PC-9 (cell line): ENCODE measurements around the gene FAM181B. TPM values are rescaled to one million over a fixed set of nuclear protein-coding genes. Genes with fewer than 3 reads are reported as not detected.

Source experiments
- BruUV-seq: library from RNA; stranded (reverse); fragments of 400-500 nt; replicated peaks from 2 replicates; lab custom pipeline; 2021; lab: Mats Ljungman, UMichigan
- CTCF ChIA-PET: fragments of 300-600 bp; sonication (Branson Sonifier 250); formaldehyde crosslinking; loops from one replicate; lab custom pipeline; 2022; ENCODE audit warnings: antibody characterized with exemption; lab: Charles Lee
- POLR2A ChIA-PET: fragments of 300-600 bp; sonication (Branson Sonifier 250); formaldehyde crosslinking; loops from one replicate; lab custom pipeline; 2022; ENCODE audit warnings: antibody characterized with exemption; ENCODE audit not compliant: unreplicated experiment; lab: Charles Lee
- DNase-seq, 2 experiments: peaks; one replicate each; pipeline versions ENCODE4 v3.0.0 to v3.0.0-alpha.2; 2015 to 2022; ENCODE audit warnings: mixed read lengths in 1 of 2
- H2AFZ ChIP-seq: fragments of 200-600 bp; sonication (generic); 2 replicates; pipeline ENCODE4 v1.8.1; 2017; ENCODE audit warnings: antibody characterized with exemption
- H3F3A ChIP-seq: fragments of 200-600 bp; sonication (generic); 2 replicates; pipeline ENCODE4 v1.8.1; 2017; ENCODE audit warnings: antibody characterized with exemption, mild to moderate bottlenecking, low read depth; ENCODE audit not compliant: insufficient read depth
- H3K27ac ChIP-seq: fragments of 200-600 bp; sonication (generic); 2 replicates; pipeline ENCODE4 v1.6.1; 2016; ENCODE audit warnings: mixed run types
- H3K27me3 ChIP-seq: fragments of 200-600 bp; sonication (generic); 2 replicates; pipeline ENCODE4 v1.6.1; 2016; ENCODE audit warnings: low read depth, mixed run types; ENCODE audit not compliant: insufficient read depth
- H3K36me3 ChIP-seq: fragments of 200-600 bp; sonication (generic); 2 replicates; pipeline ENCODE4 v1.6.1; 2016; ENCODE audit warnings: low read depth, mixed run types
- H3K4me1 ChIP-seq: fragments of 200-600 bp; sonication (generic); replicated peaks from 2 replicates; pipeline ENCODE4 v1.6.1; 2016; ENCODE audit warnings: mixed run types; ENCODE audit not compliant: insufficient read depth
- H3K4me2 ChIP-seq: fragments of 200-600 bp; sonication (generic); 2 replicates; pipeline ENCODE4 v1.6.1; 2017; ENCODE audit warnings: mixed run types
- H3K4me3 ChIP-seq: fragments of 200-600 bp; sonication (generic); 2 replicates; pipeline ENCODE4 v1.6.1; 2016; ENCODE audit warnings: mixed run types
- H3K79me2 ChIP-seq: fragments of 200-600 bp; sonication (generic); 2 replicates; pipeline ENCODE4 v1.6.1; 2017; ENCODE audit warnings: low read depth, mixed run types
- H3K9me2 ChIP-seq: fragments of 200-600 bp; sonication (generic); 2 replicates; pipeline ENCODE4 v1.8.1; 2017; ENCODE audit warnings: mild to moderate bottlenecking; ENCODE audit not compliant: insufficient read depth
- H3K9me3 ChIP-seq: fragments of 200-600 bp; sonication (generic); 2 replicates; pipeline ENCODE4 v1.8.1; 2016; ENCODE audit warnings: low read depth; ENCODE audit not compliant: insufficient read depth
- H4K20me1 ChIP-seq: fragments of 200-600 bp; sonication (generic); 2 replicates; pipeline ENCODE4 v1.8.1; 2017; ENCODE audit not compliant: insufficient read depth
- CTCF ChIP-seq: fragments of 200-600 bp; sonication (generic); conservative IDR thresholded peaks from 2 replicates; pipeline ENCODE4 v1.6.1; 2017; ENCODE audit warnings: mixed run types, antibody characterized with exemption, mild to moderate bottlenecking, moderate library complexity
- EZH2 ChIP-seq: fragments of 200-600 bp; sonication (generic); IDR thresholded peaks from 2 replicates; pipeline ENCODE4 v1.8.0; 2017; ENCODE audit warnings: antibody characterized with exemption, low read depth
- intact Hi-C: fragments of 100-400 bp; cut with micrococcal nuclease; formaldehyde crosslinking; loops from one replicate; pipeline ENCODE4 v1.10.0; 2022; ENCODE audit not compliant: unreplicated experiment
- total RNA-seq: library from RNA; stranded (reverse); gene quantifications from 2 replicates; pipeline ENCODE4 v1.2.3, GENCODE V29; 2021

Gene FAM181B
- total RNA-seq, 1 experiment from 2014 or later = not detected

- no peaks in the 10 kb centered on the region for H3K36me3 ChIP-seq
- H3K9me3 ChIP-seq = no peaks in the 10 kb centered on the region
- no peak overlapping the region for H3K4me2 ChIP-seq
- peaks cover 7% of the 10 kb centered on the region; the same call in 1 of the 2 replicates for H3K27me3 ChIP-seq
- no peak for TF ChIP-seq EZH2
- peak; percentile 92 for TF ChIP-seq CTCF
- no peak overlapping the region for H3K27ac ChIP-seq
- no peak overlapping the region for H2AFZ ChIP-seq
- ChIA-PET POLR2A (no interaction called here), CTCF (no interaction called here)
- intact Hi-C loops = loop anchor here (1.0 to 5.0 kb wide), 5 partner anchors 146 to 1098 kb away; partner anchors contain the start of genes DDIAS, PCF11 and PRCP
- H4K20me1 ChIP-seq = no peaks in the 10 kb centered on the region
- H3K79me2 ChIP-seq = no peaks in the 10 kb centered on the region
- BruUV-seq = no TSS peak
- H3K4me3 ChIP-seq = no peak overlapping the region
- DNase-seq = peak; percentile 32 to 53
- H3K4me1 ChIP-seq = no peaks in the 10 kb centered on the region
- H3F3A ChIP-seq = no peaks in the 10 kb centered on the region
- no peaks in the 10 kb centered on the region; the same call in 1 of the 2 replicates for H3K9me2 ChIP-seq
Measured at GRCh38 chr11:82718307-82718706, 15.4 kb downstream of the FAM181B start.

- no peaks in the 10 kb centered on the region for H3K9me3 ChIP-seq
- H3K9me2 ChIP-seq = no peaks in the 10 kb centered on the region
- intact Hi-C loops = loop anchor here (5.0 kb wide), 2 partner anchors 443 to 538 kb away; partner anchors contain the start of gene PCF11
- H3K79me2 ChIP-seq = no peaks in the 10 kb centered on the region
- peaks cover 19% of the 10 kb centered on the region; the same call in 1 of the 2 replicates for H3K27me3 ChIP-seq
- CTCF ChIA-PET = interaction anchor here (0.6 kb wide), 1 partner anchor 543 kb away, joined by 3 read pairs; no protein-coding TSS in a partner anchor
- BruUV-seq = no TSS peak
- TF ChIP-seq CTCF = no peak
- TF ChIP-seq EZH2 = no peak
- H3K4me3 ChIP-seq = no peak overlapping the region
- peak in 1 of 2 experiments; percentile 17 for DNase-seq
- H3K4me2 ChIP-seq = no peak overlapping the region
- H3K27ac ChIP-seq = no peak overlapping the region
- H3K36me3 ChIP-seq = no peaks in the 10 kb centered on the region
- H3K4me1 ChIP-seq = no peaks in the 10 kb centered on the region
- no peak overlapping the region for H2AFZ ChIP-seq
- no peaks in the 10 kb centered on the region for H4K20me1 ChIP-seq
- H3F3A ChIP-seq = no peaks in the 10 kb centered on the region
- POLR2A ChIA-PET = no interaction called here
Measured at GRCh38 chr11:82714346-82715174, 19.1 kb downstream of the FAM181B start.

GRCh38 chr11:82711648-82712047 is 22.0 kb downstream of the FAM181B start:
- H3K79me2 ChIP-seq = no peaks in the 10 kb centered on the region
- H3F3A ChIP-seq = no peaks in the 10 kb centered on the region
- intact Hi-C loops = no loop called here
- H3K9me3 ChIP-seq = no peaks in the 10 kb centered on the region
- no TSS peak for BruUV-seq
- H3K4me1 ChIP-seq = no peaks in the 10 kb centered on the region
- no peak overlapping the region for H3K4me3 ChIP-seq
- POLR2A ChIA-PET = no interaction called here
- H3K4me2 ChIP-seq = no peak overlapping the region
- TF ChIP-seq CTCF (no peak), EZH2 (no peak)
- no peak for DNase-seq
- H3K36me3 ChIP-seq = no peaks in the 10 kb centered on the region
- H3K27ac ChIP-seq = no peak overlapping the region
- CTCF ChIA-PET = no interaction called here
- no peak overlapping the region for H2AFZ ChIP-seq
- peaks cover 32% of the 10 kb centered on the region; the same call in 1 of the 2 replicates for H3K27me3 ChIP-seq
- H3K9me2 ChIP-seq = no peaks in the 10 kb centered on the region
- H4K20me1 ChIP-seq = no peaks in the 10 kb centered on the region
